A549 treated with Hydrocortisone at 1 μM for 4 hours (cell line): ENCODE data around the gene GRAMD1A. TPM values are rescaled to one million over a fixed set of nuclear protein-coding genes. Genes with fewer than 3 reads are reported as not detected.

ENCODE experiments used
- total RNA-seq: library from RNA; stranded (reverse); fragments of 200-300 nt; extraction: Qiagen RNA extraction; gene quantifications from 5 replicates; pipeline ENCODE4 v1.2.3, GENCODE V29; 2022

GRAMD1A gene
- 142 to 158 TPM (median 147 TPM) in 5 replicates for total RNA-seq

DNA sequence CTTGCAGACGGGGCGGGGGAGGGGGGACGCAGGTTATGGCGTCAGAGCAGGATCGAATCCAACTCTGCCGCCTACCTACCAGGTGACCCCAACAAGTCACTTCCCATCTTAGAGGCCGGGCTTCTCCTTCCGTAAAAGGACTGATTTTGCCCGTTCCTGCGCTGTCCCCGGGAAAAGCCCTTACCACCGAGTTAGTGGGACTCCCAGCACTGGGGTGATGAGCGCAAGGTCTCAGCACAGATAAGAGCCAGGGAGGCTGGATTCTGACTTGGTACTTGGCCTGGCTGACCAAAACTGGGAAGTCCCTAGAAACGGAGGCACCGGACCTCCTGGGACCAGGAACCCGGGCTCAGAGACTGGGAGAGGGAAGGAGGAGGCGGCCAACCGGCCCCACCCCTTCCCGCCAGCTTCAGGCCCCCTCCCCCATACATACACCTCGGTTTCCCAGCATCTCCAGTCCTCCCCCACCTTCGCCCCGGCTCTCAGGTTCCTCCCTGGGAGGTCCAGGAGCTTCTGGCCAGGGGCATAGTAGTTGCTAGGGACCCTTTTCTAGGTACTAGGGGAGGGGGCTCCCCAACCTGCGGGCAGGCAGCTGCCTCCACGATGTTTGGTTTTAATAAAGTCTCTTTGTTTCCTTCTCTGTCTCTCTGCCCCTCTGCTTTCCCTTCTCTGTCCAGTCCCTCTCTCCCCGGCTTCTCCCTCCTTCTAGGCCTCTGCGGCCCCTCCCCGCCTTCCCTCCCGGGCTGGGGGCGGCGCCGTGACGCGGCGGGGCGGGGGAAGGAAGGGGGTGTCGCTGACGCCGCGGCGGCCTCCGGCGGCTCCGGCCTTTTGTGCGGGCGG is at the start of gene GRAMD1A:
GRAMD1A (plus strand) TSS at position 826 of the 840 bp plus-strand sequence. CDS start 156 bp downstream, outside the sequence.

DNA sequence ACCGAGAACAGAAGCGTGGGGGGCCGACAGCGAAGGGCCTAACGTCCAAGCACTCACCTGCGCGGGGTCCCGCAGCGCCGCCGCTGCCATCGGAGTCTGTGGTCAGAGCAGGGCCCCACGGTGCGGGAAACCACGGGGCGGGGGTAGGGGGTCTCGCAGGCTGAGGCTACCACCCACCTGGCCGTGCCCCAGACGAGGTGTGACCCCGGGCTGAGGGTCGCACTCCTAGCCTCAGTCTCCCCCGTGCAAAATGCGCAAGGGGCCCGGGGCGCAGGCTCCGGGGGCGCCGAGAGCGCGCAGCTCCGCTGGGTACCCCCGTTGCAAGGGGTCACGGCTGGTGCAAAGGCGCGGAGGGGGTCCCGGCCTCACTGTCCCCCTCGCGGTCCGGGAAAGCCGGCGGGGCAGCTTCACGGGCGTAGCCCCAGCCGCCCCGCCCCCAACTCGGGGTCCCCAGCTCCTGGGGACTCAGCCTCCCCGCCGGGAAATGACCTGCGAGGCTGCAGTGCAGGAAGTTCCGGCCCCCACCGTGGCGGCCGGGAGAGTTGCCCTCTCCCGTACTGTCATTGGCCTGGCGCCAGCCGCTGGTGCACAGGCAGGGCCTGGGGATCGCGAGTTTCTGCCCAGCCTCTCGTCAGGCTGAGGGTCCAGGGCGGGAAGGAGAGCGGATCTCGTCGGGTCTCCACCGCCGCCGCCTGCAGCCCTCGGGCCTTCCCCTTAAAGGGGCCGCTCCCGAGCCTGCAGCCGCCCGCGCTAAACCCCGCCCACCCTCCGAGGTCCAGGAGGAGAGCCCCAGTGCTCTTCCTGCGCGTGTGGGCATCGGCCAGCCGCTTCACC is 36.3 kb upstream of the GRAMD1A start, which contains the start of gene ZNF792:
ZNF792 (minus strand) TSS at position 657 of the 834 bp plus-strand sequence; CDS start at position 90, 567 bp downstream.

DNA sequence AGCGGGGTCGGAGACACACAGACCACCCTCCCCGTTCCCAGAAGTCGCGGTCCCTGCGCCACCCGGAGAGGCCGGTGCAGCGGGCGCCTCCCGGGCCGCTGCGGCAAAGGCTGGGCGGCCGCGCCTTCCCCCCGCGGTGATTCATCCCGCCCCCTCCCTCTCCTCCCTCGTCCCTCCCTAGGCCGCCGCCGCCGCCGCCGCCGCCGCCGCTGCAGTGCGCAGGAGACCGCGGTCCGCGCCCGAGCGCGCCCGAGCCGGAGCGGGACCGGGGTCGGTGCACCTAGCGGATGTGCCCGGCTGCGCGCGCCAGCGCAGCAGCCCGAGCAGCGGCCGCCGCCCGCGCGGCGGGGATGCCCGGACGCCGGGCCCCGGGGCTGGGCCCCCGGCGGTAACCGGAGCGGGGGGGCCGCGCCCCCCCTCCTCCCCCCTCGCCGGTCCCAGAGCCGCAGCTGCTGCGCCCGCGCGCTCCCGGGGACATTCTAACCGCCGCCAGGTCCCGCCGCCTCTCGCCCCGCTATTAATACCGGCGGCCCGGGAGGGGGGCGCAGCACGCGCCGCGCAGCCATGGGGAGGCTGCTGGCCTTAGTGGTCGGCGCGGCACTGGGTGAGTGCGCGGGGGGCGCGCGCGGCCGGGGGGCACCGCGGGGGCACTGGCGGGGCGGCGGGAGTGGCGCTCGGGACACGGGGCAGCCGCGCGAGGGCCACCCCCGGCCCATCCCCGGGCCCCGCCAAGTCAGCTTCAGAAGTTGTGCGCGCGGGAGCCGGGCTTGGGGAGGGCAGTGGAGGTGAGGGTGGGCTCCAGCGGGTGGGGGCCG is 30.3 kb downstream of the GRAMD1A start, which contains the start of gene SCN1B:
SCN1B (plus strand) TSS at position 214 of the 815 bp plus-strand sequence; CDS start at position 565, 351 bp downstream.

DNA sequence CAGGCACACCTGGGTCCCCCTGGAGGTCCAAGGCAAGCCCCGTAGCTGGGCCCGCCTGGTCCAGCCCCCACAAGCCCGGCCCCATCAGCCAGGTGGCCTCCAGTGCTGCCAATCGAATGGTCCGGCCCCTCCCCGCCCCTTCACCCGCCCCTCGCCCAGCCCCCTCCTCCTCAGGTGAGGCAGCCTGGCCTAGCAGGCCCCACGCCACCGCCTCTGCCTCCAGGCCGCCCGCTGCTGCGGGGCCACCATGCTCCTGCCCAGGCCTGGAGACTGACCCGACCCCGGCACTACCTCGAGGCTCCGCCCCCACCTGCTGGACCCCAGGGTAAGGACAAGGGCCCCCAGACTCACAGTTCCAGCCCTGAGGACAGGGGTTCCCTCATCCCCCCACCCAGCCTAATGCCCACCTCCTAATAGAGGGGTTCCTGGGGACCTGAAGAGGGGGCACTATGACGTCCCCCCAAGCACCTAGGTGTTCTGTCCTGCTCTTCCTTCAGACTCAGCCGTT is 41.5 kb downstream of the GRAMD1A start, which contains the start of gene HPN:
HPN (plus strand) TSS at position 174 of the 508 bp plus-strand sequence. CDS start 786 bp downstream, outside the sequence.

Other genes starting within 250 kb of the GRAMD1A start
- 2.1 to 3.1 TPM (median 2.8 TPM) in 5 replicates for gene ZNF599, start 227.1 kb upstream of the GRAMD1A start, total RNA-seq
- 4.7 to 6.8 TPM (median 4.9 TPM) in 5 replicates for gene ZNF30, start 73.4 kb upstream of the GRAMD1A start, total RNA-seq
- gene ZNF792, start 36.1 kb upstream of the GRAMD1A start, total RNA-seq, result 1.4 to 2.0 TPM (median 1.6 TPM) in 5 replicates
- 12.9 to 20.2 TPM (median 18.8 TPM) in 5 replicates for gene SCN1B, start 30.1 kb downstream of the GRAMD1A start, total RNA-seq
- 0.06 to 0.20 TPM (median 0.20 TPM) in 3 of 5 replicates, not detected in the others for gene HPN, start 41.4 kb downstream of the GRAMD1A start, total RNA-seq
- gene FXYD3, start 115.5 kb downstream of the GRAMD1A start, total RNA-seq, result 0.18 to 0.71 TPM (median 0.32 TPM) in 5 replicates
- gene LGI4, start 134.7 kb downstream of the GRAMD1A start, total RNA-seq, result 0.21 to 0.42 TPM (median 0.26 TPM) in 5 replicates
- 0.32 to 0.59 TPM (median 0.33 TPM) in 3 of 5 replicates, not detected in the others for gene FXYD1, start 138.5 kb downstream of the GRAMD1A start, total RNA-seq
- gene FXYD7, start 142.9 kb downstream of the GRAMD1A start, total RNA-seq, result 0.17 to 0.44 TPM (median 0.25 TPM) in 5 replicates
- 175 to 215 TPM (median 202 TPM) in 5 replicates for gene FXYD5, start 154.4 kb downstream of the GRAMD1A start, total RNA-seq
- gene FAM187B, start 228.4 kb downstream of the GRAMD1A start, total RNA-seq, result not detected in 5 replicates
- gene LSR, start 248.7 kb downstream of the GRAMD1A start, total RNA-seq, result 6.8 to 12.1 TPM (median 10.2 TPM) in 5 replicates